GM23338 (cell line): ENCODE results near the gene CAMSAP1. TPM values are rescaled to one million over a fixed set of nuclear protein-coding genes. Genes with fewer than 3 reads are reported as not detected.

ENCODE experiments used
- ATAC-seq: fragments of 200-7000 bp; cut with Tn5 transposase; 3 replicates; pipeline ENCODE4 v1.9.1; 2020
- DNase-seq: peaks from one replicate; pipeline ENCODE4 v3.0.0-alpha.2; 2015; ENCODE audit warnings: low spot score
- H2AFZ ChIP-seq: fragments of 200-600 bp; sonication (generic); 2 replicates; pipeline ENCODE4 v1.8.0; 2016; ENCODE audit warnings: antibody characterized with exemption, mild to moderate bottlenecking, moderate library complexity
- H3F3A ChIP-seq: fragments of 200-600 bp; sonication (generic); replicated peaks from 2 replicates; pipeline ENCODE4 v1.8.0; 2017; ENCODE audit warnings: antibody characterized with exemption, mixed run types, low read depth
- H3K27ac ChIP-seq: fragments of 200-600 bp; sonication (generic); 2 replicates; pipeline ENCODE4 v1.6.1; 2016; ENCODE audit warnings: low read depth
- H3K27me3 ChIP-seq: fragments of 200-600 bp; sonication (generic); 2 replicates; pipeline ENCODE4 v1.8.0; 2016; ENCODE audit warnings: mild to moderate bottlenecking, mixed run types, moderate library complexity; ENCODE audit not compliant: insufficient read depth
- H3K36me3 ChIP-seq: fragments of 200-600 bp; sonication (generic); 2 replicates; pipeline ENCODE4 v1.8.0; 2016; ENCODE audit warnings: mild to moderate bottlenecking; ENCODE audit not compliant: insufficient read depth
- H3K4me1 ChIP-seq: fragments of 200-600 bp; sonication (generic); 2 replicates; pipeline ENCODE4 v1.8.0; 2016; ENCODE audit warnings: mild to moderate bottlenecking, moderate library complexity; ENCODE audit not compliant: insufficient read depth
- H3K4me2 ChIP-seq: fragments of 200-600 bp; sonication (generic); 2 replicates; pipeline ENCODE4 v1.7.1; 2017; ENCODE audit warnings: mixed run types
- H3K4me3 ChIP-seq: fragments of 200-600 bp; sonication (generic); 2 replicates; pipeline ENCODE4 v1.6.1; 2016; ENCODE audit warnings: mixed run types
- H3K79me2 ChIP-seq: fragments of 200-600 bp; sonication (generic); replicated peaks from 2 replicates; pipeline ENCODE4 v1.8.0; 2017; ENCODE audit warnings: mild to moderate bottlenecking; ENCODE audit not compliant: insufficient read depth
- H3K9me2 ChIP-seq: fragments of 200-600 bp; sonication (generic); 2 replicates; pipeline ENCODE4 v1.8.0; 2017; ENCODE audit not compliant: insufficient read depth
- H4K20me1 ChIP-seq: fragments of 200-600 bp; sonication (generic); replicated peaks from 2 replicates; pipeline ENCODE4 v1.8.0; 2017; ENCODE audit warnings: mild to moderate bottlenecking; ENCODE audit not compliant: insufficient read depth
- H3K27ac Mint-ChIP-seq: 2 replicates; pipeline ENCODE4 v1.8.0; 2020; ENCODE audit warnings: inconsistent platforms, mild to moderate bottlenecking, moderate library complexity, mixed read lengths
- H3K27me3 Mint-ChIP-seq: 3 replicates; pipeline ENCODE4 v1.8.0; 2022; ENCODE audit warnings: low read depth, mild to moderate bottlenecking, moderate library complexity, mixed read lengths, inconsistent platforms; ENCODE audit not compliant: insufficient read depth, poor library complexity
- H3K36me3 Mint-ChIP-seq: 3 replicates; pipeline ENCODE4 v1.8.0; 2021; ENCODE audit warnings: low read depth, mild to moderate bottlenecking, inconsistent platforms, moderate library complexity, mixed read lengths
- H3K4me1 Mint-ChIP-seq: 3 replicates; pipeline ENCODE4 v1.8.0; 2020; ENCODE audit warnings: mild to moderate bottlenecking, inconsistent platforms, mixed read lengths
- H3K4me3 Mint-ChIP-seq: 3 replicates; pipeline ENCODE4 v1.8.0; 2021; ENCODE audit warnings: moderate library complexity, mild to moderate bottlenecking, inconsistent platforms, mixed read lengths
- H3K9me3 Mint-ChIP-seq: 3 replicates; pipeline ENCODE4 v1.8.0; 2020; ENCODE audit warnings: moderate library complexity, mild to moderate bottlenecking, inconsistent platforms, mixed read lengths
- CREB1 ChIP-seq: fragments of 250-450 bp; sonication (Bioruptor Pico); IDR thresholded peaks from 2 replicates; pipeline ENCODE4 v1.5.0; 2020; ENCODE audit warnings: low read depth, mild to moderate bottlenecking, moderate library complexity
- CTCF ChIP-seq, 2 experiments: fragments of 200-600 bp in 1 of 2; sonication (generic) in 1 of 2; conservative IDR thresholded peaks; 2 replicates each; pipeline versions ENCODE4 v1.5.1 to v1.6.1; 2016 to 2017; ENCODE audit warnings: antibody characterized with exemption in 2 of 2, low read depth in 2 of 2, mild to moderate bottlenecking in 2 of 2, moderate library complexity in 1 of 2
- ETS1 ChIP-seq: IDR thresholded peaks from 2 replicates; pipeline ENCODE4 v1.6.1; 2016; ENCODE audit warnings: antibody characterized with exemption
- EZH2 ChIP-seq: fragments of 200-600 bp; sonication (generic); IDR thresholded peaks from one replicate; pipeline ENCODE4 v1.8.0; 2017; ENCODE audit warnings: antibody characterized with exemption, mild to moderate bottlenecking, low read depth; ENCODE audit not compliant: unreplicated experiment
- EZH2phosphoT487 ChIP-seq: fragments of 200-600 bp; sonication (generic); IDR thresholded peaks from one replicate; pipeline ENCODE4 v1.8.1; 2018; ENCODE audit warnings: antibody characterized with exemption; ENCODE audit not compliant: unreplicated experiment
- JUNB ChIP-seq: IDR thresholded peaks from one replicate; pipeline ENCODE4 v1.6.1; 2016; ENCODE audit warnings: antibody characterized with exemption; ENCODE audit not compliant: unreplicated experiment
- NANOG ChIP-seq: IDR thresholded peaks from 2 replicates; pipeline ENCODE4 v1.6.1; 2016; ENCODE audit warnings: antibody characterized with exemption, borderline replicate concordance
- POLR2AphosphoS5 ChIP-seq: IDR thresholded peaks from 2 replicates; pipeline ENCODE4 v1.6.1; 2016; ENCODE audit warnings: antibody characterized with exemption, low read depth
- REST ChIP-seq: IDR thresholded peaks from one replicate; pipeline ENCODE4 v1.6.1; 2018; ENCODE audit warnings: antibody characterized with exemption; ENCODE audit not compliant: unreplicated experiment
- STAT1 ChIP-seq: IDR thresholded peaks from one replicate; pipeline ENCODE4 v1.6.1; 2016; ENCODE audit warnings: antibody characterized with exemption; ENCODE audit not compliant: unreplicated experiment
- ZNF114 ChIP-seq: fragments of 250-450 bp; sonication (Bioruptor Pico); IDR thresholded peaks from 2 replicates; pipeline ENCODE4 v1.5.0; 2020; ENCODE audit warnings: mild to moderate bottlenecking, moderate library complexity
- ZNF331 ChIP-seq: fragments of 250-450 bp; sonication (Bioruptor Pico); IDR thresholded peaks from 2 replicates; pipeline ENCODE4 v1.5.0; 2020; ENCODE audit warnings: low read depth, mild to moderate bottlenecking, moderate library complexity
- polyA plus RNA-seq: library from polyadenylated mRNA; unstranded; fragments of >200 nt; fragmentation: Nextera tagmentation; extraction: Ambion mirVana; gene quantifications from 2 replicates; pipeline ENCODE4 v1.2.1, GENCODE V29; 2016
- total RNA-seq: library from RNA; depleted of rRNA; stranded (reverse); fragments of >200 nt; shearing (Covaris generic); gene quantifications from 2 replicates; pipeline ENCODE4 v1.2.3, GENCODE V29; 2014

Gene CAMSAP1
- total and polyA plus RNA-seq, 2 experiments from 2014 or later: 6.9 to 75.4 TPM

DNA sequence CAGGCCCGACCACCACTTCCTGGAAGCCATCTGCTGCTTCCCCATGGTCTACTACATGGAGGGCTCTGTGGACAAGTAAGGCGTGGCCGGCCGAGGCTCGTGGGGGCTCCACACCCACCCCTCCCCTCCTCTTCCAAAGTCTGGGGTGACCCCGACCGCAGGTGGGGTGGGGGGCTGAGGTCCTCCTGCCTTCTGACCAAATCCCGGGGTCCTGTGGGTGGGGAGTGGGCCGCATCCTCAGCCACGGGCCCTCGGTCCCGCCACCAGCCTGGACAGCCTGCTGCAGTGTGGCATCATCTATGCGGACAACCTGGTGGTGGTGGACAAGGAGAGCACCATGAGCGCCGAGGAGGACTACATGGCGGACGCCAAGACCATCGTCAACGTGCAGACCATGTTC lies 128.9 kb downstream of the CAMSAP1 start:
- no peaks in the 10 kb centered on the region for H3K36me3 ChIP-seq
- no peaks in the 10 kb centered on the region for H3F3A ChIP-seq
- H3K79me2 ChIP-seq: no peaks in the 10 kb centered on the region
- H3K27ac ChIP-seq: no peak overlapping the region
- Mint-ChIP-seq H3K36me3 (no peaks in the 10 kb centered on the region), H3K27ac (no peak overlapping the region), H3K27me3 (peaks cover 7% of the 10 kb centered on the region), H3K4me3 (no peak overlapping the region), H3K9me3 (no peaks in the 10 kb centered on the region), H3K4me1 (no peaks in the 10 kb centered on the region)
- TF ChIP-seq ZNF114 (CRISPR knock-in tag): no peak
- no peak for TF ChIP-seq EZH2
- TF ChIP-seq POLR2AphosphoS5: no peak
- TF ChIP-seq EZH2phosphoT487: no peak
- no peaks in the 10 kb centered on the region for H3K9me2 ChIP-seq
- no peaks in the 10 kb centered on the region for H3K4me1 ChIP-seq
- no peaks in the 10 kb centered on the region for H3K27me3 ChIP-seq
- DNase-seq (no peak), ATAC-seq (no peak)
- H3K4me2 ChIP-seq: no peak overlapping the region
- H4K20me1 ChIP-seq: no peaks in the 10 kb centered on the region
- H3K4me3 ChIP-seq: no peak overlapping the region
- H2AFZ ChIP-seq: no peak overlapping the region

GRCh38 chr9:135777623-135778177 lies 129.6 kb downstream of the CAMSAP1 start:
- Histone ChIP-seq H3K27ac (no peak overlapping the region), H3K4me3 (no peak overlapping the region), H3K27me3 (no peaks in the 10 kb centered on the region), H2AFZ (no peak overlapping the region), H3K9me2 (no peaks in the 10 kb centered on the region), H3K4me2 (no peak overlapping the region), H3K36me3 (no peaks in the 10 kb centered on the region), H4K20me1 (no peaks in the 10 kb centered on the region), H3K4me1 (no peaks in the 10 kb centered on the region), H3F3A (no peaks in the 10 kb centered on the region), H3K79me2 (no peaks in the 10 kb centered on the region)
- Mint-ChIP-seq H3K4me3 (no peak overlapping the region), H3K36me3 (no peaks in the 10 kb centered on the region), H3K27me3 (peaks cover 5% of the 10 kb centered on the region), H3K27ac (no peak overlapping the region), H3K4me1 (no peaks in the 10 kb centered on the region), H3K9me3 (no peaks in the 10 kb centered on the region)
- ATAC-seq (no peak), DNase-seq (no peak)
- no peak for TF ChIP-seq CREB1 (CRISPR knock-in tag)
- no peak for TF ChIP-seq STAT1
- no peak for TF ChIP-seq JUNB
- TF ChIP-seq POLR2AphosphoS5: no peak
- no peak for TF ChIP-seq REST
- TF ChIP-seq ETS1: no peak
- no peak for TF ChIP-seq NANOG
- no peak for TF ChIP-seq EZH2
- no peak for TF ChIP-seq CTCF (conservative IDR thresholded peaks at IDR 0.05; ENCODE audit: low read depth in 2 of 2)
- TF ChIP-seq ZNF331: no peak
